NB4 (cell line): Measurements from ENCODE around the gene OR4M1.

Experiments
- DNase-seq: peaks from one replicate; pipeline ENCODE4 v3.0.0; 2010; ENCODE audit warnings: low read depth
- H3K4me3 ChIP-seq: one replicate; pipeline ENCODE4 v1.5.1; 2011; ENCODE audit warnings: mild to moderate bottlenecking, low read depth, low read length, moderate library complexity
- MAX ChIP-seq: IDR thresholded peaks from 2 replicates; pipeline ENCODE4 v1.6.1; 2011; ENCODE audit warnings: low read depth, low read length
- MYC ChIP-seq: IDR thresholded peaks from 2 replicates; pipeline ENCODE4 v1.6.1; 2011; ENCODE audit warnings: low read depth, low read length
- POLR2A ChIP-seq: IDR thresholded peaks from 2 replicates; pipeline ENCODE4 v1.6.1; 2011; ENCODE audit warnings: mild to moderate bottlenecking; ENCODE audit not compliant: insufficient read length; ENCODE audit errors: extremely low read depth
- TF ChIP-seq, protein P1 (sequence below): IDR thresholded peaks from one replicate; pipeline ENCODE4 v1.5.1; 2012; ENCODE audit warnings: low read depth, low read length

The OR4M1 gene

DNA sequence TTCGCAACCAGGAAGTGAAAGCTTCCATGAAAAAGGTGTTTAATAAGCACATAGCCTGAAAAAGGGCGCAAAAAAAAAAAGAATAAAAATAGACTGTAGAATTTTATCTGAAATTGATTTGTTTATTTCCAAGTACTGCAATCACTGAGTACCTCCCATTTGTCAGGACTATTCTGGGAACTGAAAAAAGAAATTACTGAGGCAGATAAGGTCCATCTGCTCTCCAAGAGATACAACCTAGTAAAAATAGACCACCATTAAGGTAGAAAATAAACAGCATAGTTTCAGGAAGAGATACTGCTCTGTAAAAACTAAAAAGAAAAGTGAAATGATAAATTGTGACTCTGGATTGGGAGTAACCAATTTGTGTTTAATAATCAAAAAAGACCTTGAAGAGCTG lies 55.0 kb downstream of the OR4M1 start:
- DNase-seq = no peak
- no peak overlapping the region for H3K4me3 ChIP-seq
- TF ChIP-seq POLR2A = no peak
- TF ChIP-seq MYC = no peak
- TF ChIP-seq, protein P1, sequence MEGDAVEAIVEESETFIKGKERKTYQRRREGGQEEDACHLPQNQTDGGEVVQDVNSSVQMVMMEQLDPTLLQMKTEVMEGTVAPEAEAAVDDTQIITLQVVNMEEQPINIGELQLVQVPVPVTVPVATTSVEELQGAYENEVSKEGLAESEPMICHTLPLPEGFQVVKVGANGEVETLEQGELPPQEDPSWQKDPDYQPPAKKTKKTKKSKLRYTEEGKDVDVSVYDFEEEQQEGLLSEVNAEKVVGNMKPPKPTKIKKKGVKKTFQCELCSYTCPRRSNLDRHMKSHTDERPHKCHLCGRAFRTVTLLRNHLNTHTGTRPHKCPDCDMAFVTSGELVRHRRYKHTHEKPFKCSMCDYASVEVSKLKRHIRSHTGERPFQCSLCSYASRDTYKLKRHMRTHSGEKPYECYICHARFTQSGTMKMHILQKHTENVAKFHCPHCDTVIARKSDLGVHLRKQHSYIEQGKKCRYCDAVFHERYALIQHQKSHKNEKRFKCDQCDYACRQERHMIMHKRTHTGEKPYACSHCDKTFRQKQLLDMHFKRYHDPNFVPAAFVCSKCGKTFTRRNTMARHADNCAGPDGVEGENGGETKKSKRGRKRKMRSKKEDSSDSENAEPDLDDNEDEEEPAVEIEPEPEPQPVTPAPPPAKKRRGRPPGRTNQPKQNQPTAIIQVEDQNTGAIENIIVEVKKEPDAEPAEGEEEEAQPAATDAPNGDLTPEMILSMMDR = no peak
- no peak for TF ChIP-seq MAX
